HL-60 (cell line): ENCODE data around the gene EGFL7.

ENCODE experiments used
- DNase-seq, 2 experiments: peaks; one replicate each; pipeline ENCODE4 v3.0.0-alpha.2; 2010 to 2020; ENCODE audit warnings: low read depth in 1 of 2, low spot score in 1 of 2
- H3K27ac ChIP-seq: fragments of 250-450 bp; sonication (Bioruptor Pico); replicated peaks from 2 replicates; pipeline ENCODE4 v1.5.1; 2020; ENCODE audit warnings: mild to moderate bottlenecking, moderate library complexity
- H3K27me3 ChIP-seq: fragments of 250-450 bp; sonication (Bioruptor Pico); 2 replicates; pipeline ENCODE4 v1.5.1; 2021; ENCODE audit warnings: mild to moderate bottlenecking, moderate library complexity; ENCODE audit not compliant: insufficient read depth, poor library complexity, severe bottlenecking
- H3K4me3 ChIP-seq: replicated peaks from 2 replicates; pipeline ENCODE4 v1.5.1; 2011; ENCODE audit warnings: mild to moderate bottlenecking, control low read depth, low read length; ENCODE audit not compliant: insufficient read depth
- CTCF ChIP-seq: IDR thresholded peaks from one replicate; pipeline ENCODE4 v1.5.1; 2011; ENCODE audit warnings: low read length, control low read depth, inconsistent platforms; ENCODE audit not compliant: insufficient read depth
- GABPA ChIP-seq: IDR thresholded peaks from 2 replicates; pipeline ENCODE4 v1.6.1; 2012; ENCODE audit warnings: low read depth
- POLR2AphosphoS5 ChIP-seq: IDR thresholded peaks from 2 replicates; pipeline ENCODE4 v1.6.1; 2012; ENCODE audit warnings: low read depth
- REST ChIP-seq: IDR thresholded peaks from 2 replicates; pipeline ENCODE4 v1.6.1; 2012; ENCODE audit warnings: low read depth; ENCODE audit not compliant: insufficient replicate concordance
- SPI1 ChIP-seq: IDR thresholded peaks from 2 replicates; pipeline ENCODE4 v1.6.1; 2012; ENCODE audit warnings: low read depth, mild to moderate bottlenecking, borderline replicate concordance

The EGFL7 gene

DNA sequence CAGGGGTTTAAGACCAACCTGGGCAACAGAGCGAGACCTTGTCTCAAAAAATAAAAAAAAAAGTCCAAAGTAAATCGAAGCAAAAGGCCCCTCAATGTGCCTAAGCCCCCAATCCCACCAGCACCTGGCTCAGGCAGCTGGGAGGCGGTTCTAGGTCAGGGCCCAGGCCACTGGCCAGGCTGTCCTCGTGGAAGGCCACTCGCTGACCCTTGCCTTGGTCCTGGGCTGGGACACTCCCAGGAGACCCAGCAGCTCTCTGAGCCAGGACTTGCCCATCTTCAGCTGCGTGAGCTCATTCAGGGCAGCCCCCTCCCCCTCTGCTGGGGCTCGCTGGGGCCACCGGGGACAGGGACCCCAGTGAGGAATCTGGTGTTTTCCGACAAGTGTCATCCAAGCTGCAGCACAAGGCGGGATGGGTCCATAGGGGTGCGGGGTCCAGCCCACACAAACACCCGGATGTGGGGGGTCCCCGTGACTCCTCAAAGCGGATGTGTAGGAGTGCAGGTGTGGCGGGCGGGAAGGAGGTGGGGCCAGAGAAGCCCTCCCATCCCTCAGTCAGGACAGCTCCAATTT, 20.5 kb downstream of the EGFL7 start:
- Histone ChIP-seq H3K27me3 (no peaks in the 10 kb centered on the region), H3K27ac (no peak overlapping the region), H3K4me3 (no peak overlapping the region)
- no peak for TF ChIP-seq GABPA
- TF ChIP-seq SPI1 = no peak
- no peak for TF ChIP-seq REST
- TF ChIP-seq POLR2AphosphoS5 = no peak
- TF ChIP-seq CTCF = no peak
- DNase-seq = no peak

DNA sequence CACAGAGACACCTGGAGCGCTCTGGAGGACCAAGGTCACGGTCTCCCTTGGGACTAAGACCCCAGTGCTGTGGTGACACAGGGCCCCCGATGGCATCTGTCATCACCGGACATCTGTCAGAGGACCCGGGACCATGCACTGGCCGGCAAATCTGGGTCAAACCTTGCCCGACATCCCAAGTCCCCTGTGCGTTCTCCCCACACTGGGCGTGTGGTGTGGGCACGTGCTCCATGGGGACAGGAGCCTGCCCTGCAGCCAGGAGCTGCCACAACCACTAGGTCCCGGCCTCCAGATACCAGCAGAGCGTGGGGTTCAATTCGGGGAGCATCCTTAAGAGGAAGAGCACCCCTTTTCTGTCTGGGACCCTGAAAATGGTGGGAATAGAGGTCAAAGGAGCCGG, 21.0 kb downstream of the EGFL7 start:
- no peak for DNase-seq
- no peaks in the 10 kb centered on the region for H3K27me3 ChIP-seq
- no peak overlapping the region for H3K27ac ChIP-seq
- no peak for TF ChIP-seq CTCF
- no peak for TF ChIP-seq POLR2AphosphoS5
- TF ChIP-seq REST = no peak
- TF ChIP-seq GABPA = no peak
- TF ChIP-seq SPI1 = no peak
- no peak overlapping the region for H3K4me3 ChIP-seq

DNA sequence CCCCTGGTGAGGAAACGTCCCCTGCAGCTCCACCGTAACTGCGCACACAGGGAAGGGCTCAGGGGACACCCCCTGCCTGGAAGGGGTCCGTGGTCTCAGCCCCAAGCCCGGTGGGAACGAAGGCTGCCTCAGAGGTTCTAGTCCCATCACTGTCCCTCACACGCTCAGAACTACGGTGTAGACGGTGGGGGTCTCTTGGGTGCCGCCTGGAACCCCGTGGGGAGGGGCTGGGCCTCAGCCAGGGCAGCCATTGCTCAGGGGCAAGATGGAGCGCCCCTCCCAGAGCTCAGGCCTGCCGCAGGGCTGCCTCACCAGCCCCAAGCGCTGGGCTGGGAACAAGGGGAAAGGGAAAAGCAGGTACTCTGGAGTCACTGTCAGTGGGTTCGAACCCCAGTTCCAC, 21.6 kb downstream of the EGFL7 start:
- Histone ChIP-seq H3K27me3 (no peaks in the 10 kb centered on the region), H3K27ac (no peak overlapping the region), H3K4me3 (no peak overlapping the region)

DNA sequence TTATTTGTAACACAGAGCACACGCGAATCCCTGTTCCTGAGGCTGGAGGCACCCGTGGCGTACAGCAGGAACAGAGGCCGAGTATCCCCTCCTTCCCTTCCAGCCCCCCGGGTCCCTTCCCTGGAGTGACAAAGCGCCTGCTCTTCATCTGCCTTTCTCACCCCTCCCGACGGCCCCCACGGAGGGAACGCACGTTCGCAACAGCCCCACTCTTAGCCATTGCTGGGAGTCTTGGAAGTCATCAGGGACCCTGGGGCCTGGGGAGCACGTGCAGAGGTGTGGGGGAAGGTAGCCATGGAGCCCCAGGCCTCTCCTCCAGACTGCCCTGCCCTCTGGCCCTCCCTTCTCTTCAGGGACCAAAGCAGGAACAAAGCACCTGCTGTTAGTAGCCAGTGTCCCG, 22.1 kb downstream of the EGFL7 start:
- H3K4me3 ChIP-seq = no peak overlapping the region
- no peaks in the 10 kb centered on the region for H3K27me3 ChIP-seq
- TF ChIP-seq POLR2AphosphoS5 (no peak), CTCF (no peak), SPI1 (no peak), GABPA (no peak), REST (no peak)
- no peak overlapping the region for H3K27ac ChIP-seq
- no peak for DNase-seq

More for the DNA sequence above, 21.6 kb downstream of the EGFL7 start:
- DNase-seq = no peak
- TF ChIP-seq GABPA = no peak
